HepG2 (cell line): Measurements from ENCODE around the gene TNP2. TPM values are rescaled to one million over a fixed set of nuclear protein-coding genes. Genes with fewer than 3 reads are reported as not detected.
A peak's percentile ranks its signal among the peaks of the same experiment; 100 is the strongest.

Experiments used
- AGO1 ChIP-seq: fragments of 200-400 bp; formaldehyde crosslinking; IDR thresholded peaks from 2 replicates; pipeline ENCODE4 v1.6.1; 2017; ENCODE audit warnings: mild to moderate bottlenecking, low read depth, low read length, moderate library complexity; ENCODE audit not compliant: poor library complexity, severe bottlenecking
- CCAR2 ChIP-seq: fragments of 200-400 bp; formaldehyde crosslinking; optimal IDR thresholded peaks from 2 replicates; pipeline ENCODE3; 2018; ENCODE audit warnings: low read depth, mild to moderate bottlenecking, low read length, moderate library complexity
- CREB1 ChIP-seq, 2 experiments: fragments of 450-650 bp in 1 of 2; IDR thresholded peaks; 2 replicates each; pipeline ENCODE4 v1.6.1; 2016 to 2017; ENCODE audit warnings: control low read depth in 1 of 2, mild to moderate bottlenecking in 1 of 2, missing compliant biosample characterization in 1 of 2, missing genetic modification characterization in 1 of 2
- MBNL3 ChIP-seq: fragments of 250-450 bp; sonication (Bioruptor Pico); conservative IDR thresholded peaks from 2 replicates; pipeline ENCODE4 v1.8.0; 2022; ENCODE audit warnings: mild to moderate bottlenecking, inconsistent platforms
- PAF1 ChIP-seq: IDR thresholded peaks from 2 replicates; pipeline ENCODE4 v1.6.1; 2016; ENCODE audit warnings: missing genetic modification reagents, missing compliant biosample characterization
- RCOR2 ChIP-seq: IDR thresholded peaks from 2 replicates; pipeline ENCODE4 v1.6.1; 2016; ENCODE audit warnings: missing biosample characterization, missing genetic modification reagents
- ZNF337 ChIP-seq: sonication (generic); formaldehyde crosslinking; IDR thresholded peaks from 2 replicates; pipeline ENCODE4 v1.5.1; 2020; ENCODE audit warnings: missing genetic modification reagents, low read depth, mild to moderate bottlenecking, borderline replicate concordance
- ZNF432 ChIP-seq: sonication (generic); formaldehyde crosslinking; IDR thresholded peaks from 2 replicates; pipeline ENCODE4 v1.5.0; 2020; ENCODE audit warnings: missing genetic modification reagents, mild to moderate bottlenecking, borderline replicate concordance
- polyA plus RNA-seq, 8 experiments: library from polyadenylated mRNA; depleted of rRNA in 3 of 8; stranded (reverse) in 7 of 8; unstranded in 1 of 8; fragments of >200 nt; fragmentation: Illumina TruSeq in 4 of 8; extraction: Trizol in 4 of 8; gene quantifications; 2 replicates each; pipeline versions ENCODE4 v1.2.1 to v1.2.3, GENCODE V29; 2011 to 2016; ENCODE audit warnings: low read depth in 4 of 8, missing spikeins in 1 of 8, mixed read lengths in 1 of 8; ENCODE audit not compliant: insufficient read depth in 1 of 8
- total RNA-seq, 5 experiments: library from RNA; depleted of rRNA; stranded (reverse); fragments of >200 nt; fragmentation: Illumina TruSeq; extraction: Trizol; gene quantifications; 2 replicates each; pipeline ENCODE4 v1.2.3, GENCODE V29; 2016; ENCODE audit warnings: low read depth in 1 of 5
- TF ChIP-seq, protein P1 (sequence below): sonication (generic); formaldehyde crosslinking; IDR thresholded peaks from 2 replicates; pipeline ENCODE4 v1.8.1; 2023; ENCODE audit warnings: mild to moderate bottlenecking, inconsistent platforms, moderate library complexity, missing genetic modification reagents, borderline replicate concordance
- TF ChIP-seq, protein P2 (sequence below): sonication (generic); formaldehyde crosslinking; IDR thresholded peaks from 2 replicates; pipeline ENCODE4 v1.5.1; 2020; ENCODE audit warnings: mild to moderate bottlenecking, missing genetic modification reagents, moderate library complexity
- TF ChIP-seq, protein P3 (sequence below): sonication (generic); formaldehyde crosslinking; IDR thresholded peaks from 2 replicates; pipeline ENCODE4 v1.8.1; 2023; ENCODE audit warnings: mild to moderate bottlenecking, moderate library complexity, missing genetic modification reagents
- TF ChIP-seq, protein P4 (sequence below): sonication (generic); formaldehyde crosslinking; IDR thresholded peaks from 2 replicates; pipeline ENCODE4 v1.4.0; 2020; ENCODE audit warnings: missing genetic modification reagents
- TF ChIP-seq, protein P5 (sequence below): sonication (generic); formaldehyde crosslinking; IDR thresholded peaks from 2 replicates; pipeline ENCODE4 v1.4.0; 2020; ENCODE audit warnings: missing genetic modification reagents
- TF ChIP-seq, protein P6 (sequence below): sonication (generic); formaldehyde crosslinking; IDR thresholded peaks from 2 replicates; pipeline ENCODE4 v1.5.0; 2020; ENCODE audit warnings: mild to moderate bottlenecking, missing genetic modification reagents

TNP2 gene
- total and polyA plus RNA-seq, 2 of the 13 experiments (the other 11 are each of a cell fraction or from before 2014, with no cell fraction given): not detected

DNA sequence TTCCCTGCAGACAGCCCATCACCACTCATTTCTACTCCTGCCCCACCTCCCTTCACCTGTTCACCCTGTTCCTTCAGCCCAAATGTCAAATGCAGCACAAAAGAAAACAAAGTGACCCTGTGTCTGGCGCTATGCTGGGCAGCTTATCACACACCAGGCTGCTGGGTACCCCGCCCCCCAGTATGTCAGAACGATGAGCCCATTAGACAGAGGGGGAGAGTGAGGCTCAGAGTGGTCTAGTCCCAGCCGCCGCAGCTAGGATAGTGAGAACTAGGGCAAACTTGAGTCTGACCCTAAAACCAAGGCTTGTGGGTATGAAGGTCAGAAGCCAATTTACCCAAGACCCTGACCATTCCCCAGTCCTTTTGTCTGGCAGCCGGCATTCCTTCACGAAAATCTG is 4.0 kb downstream of the TNP2 start (continued):
- TF ChIP-seq, protein P1, sequence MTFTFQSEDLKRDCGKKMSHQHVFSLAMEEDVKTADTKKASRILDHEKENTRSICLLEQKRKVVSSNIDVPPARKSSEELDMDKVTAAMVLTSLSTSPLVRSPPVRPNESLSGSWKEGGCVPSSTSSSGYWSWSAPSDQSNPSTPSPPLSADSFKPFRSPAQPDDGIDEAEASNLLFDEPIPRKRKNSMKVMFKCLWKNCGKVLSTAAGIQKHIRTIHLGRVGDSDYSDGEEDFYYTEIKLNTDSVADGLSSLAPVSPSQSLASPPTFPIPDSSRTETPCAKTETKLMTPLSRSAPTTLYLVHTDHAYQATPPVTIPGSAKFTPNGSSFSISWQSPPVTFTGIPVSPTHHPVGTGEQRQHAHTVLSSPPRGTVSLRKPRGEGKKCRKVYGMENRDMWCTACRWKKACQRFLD (CRISPR knock-in tag): no peak
- TF ChIP-seq RCOR2 (CRISPR knock-in tag): peak; percentile 57; the same call in 1 of the 2 replicates
- TF ChIP-seq AGO1: no peak
- TF ChIP-seq, protein P2, sequence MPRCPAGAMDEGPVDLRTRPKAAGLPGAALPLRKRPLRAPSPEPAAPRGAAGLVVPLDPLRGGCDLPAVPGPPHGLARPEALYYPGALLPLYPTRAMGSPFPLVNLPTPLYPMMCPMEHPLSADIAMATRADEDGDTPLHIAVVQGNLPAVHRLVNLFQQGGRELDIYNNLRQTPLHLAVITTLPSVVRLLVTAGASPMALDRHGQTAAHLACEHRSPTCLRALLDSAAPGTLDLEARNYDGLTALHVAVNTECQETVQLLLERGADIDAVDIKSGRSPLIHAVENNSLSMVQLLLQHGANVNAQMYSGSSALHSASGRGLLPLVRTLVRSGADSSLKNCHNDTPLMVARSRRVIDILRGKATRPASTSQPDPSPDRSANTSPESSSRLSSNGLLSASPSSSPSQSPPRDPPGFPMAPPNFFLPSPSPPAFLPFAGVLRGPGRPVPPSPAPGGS (CRISPR knock-in tag): no peak
- TF ChIP-seq, protein P3, sequence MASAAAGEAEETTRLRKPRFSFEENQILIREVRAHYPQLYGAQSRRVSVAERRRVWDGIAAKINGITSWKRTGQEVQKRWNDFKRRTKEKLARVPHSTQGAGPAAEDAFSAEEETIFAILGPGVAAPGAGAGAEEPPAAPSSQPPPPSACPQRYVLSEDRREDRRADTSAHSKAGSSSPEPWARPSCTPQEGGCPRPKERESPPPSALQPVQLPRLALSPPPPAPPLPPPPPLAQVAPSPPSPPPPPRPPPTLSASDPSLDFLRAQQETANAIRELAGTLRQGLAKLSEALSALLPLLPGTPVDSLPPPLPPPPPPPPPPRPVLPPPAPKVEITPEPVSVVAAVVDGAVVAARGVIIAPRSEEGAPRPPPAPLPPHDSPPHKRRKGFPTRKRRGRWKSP (CRISPR knock-in tag): no peak
- no peak for TF ChIP-seq CREB1 (IDR thresholded peaks at IDR 0.05)
- no peak for TF ChIP-seq CREB1 (CRISPR knock-in tag; IDR thresholded peaks at IDR 0.05)
- TF ChIP-seq, protein P4, sequence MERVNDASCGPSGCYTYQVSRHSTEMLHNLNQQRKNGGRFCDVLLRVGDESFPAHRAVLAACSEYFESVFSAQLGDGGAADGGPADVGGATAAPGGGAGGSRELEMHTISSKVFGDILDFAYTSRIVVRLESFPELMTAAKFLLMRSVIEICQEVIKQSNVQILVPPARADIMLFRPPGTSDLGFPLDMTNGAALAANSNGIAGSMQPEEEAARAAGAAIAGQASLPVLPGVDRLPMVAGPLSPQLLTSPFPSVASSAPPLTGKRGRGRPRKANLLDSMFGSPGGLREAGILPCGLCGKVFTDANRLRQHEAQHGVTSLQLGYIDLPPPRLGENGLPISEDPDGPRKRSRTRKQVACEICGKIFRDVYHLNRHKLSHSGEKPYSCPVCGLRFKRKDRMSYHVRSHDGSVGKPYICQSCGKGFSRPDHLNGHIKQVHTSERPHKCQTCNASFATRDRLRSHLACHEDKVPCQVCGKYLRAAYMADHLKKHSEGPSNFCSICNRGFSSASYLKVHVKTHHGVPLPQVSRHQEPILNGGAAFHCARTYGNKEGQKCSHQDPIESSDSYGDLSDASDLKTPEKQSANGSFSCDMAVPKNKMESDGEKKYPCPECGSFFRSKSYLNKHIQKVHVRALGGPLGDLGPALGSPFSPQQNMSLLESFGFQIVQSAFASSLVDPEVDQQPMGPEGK (CRISPR knock-in tag): 0 out of 2 replicates have a peak, but pooled peaks have one; percentile 37
- no peak for TF ChIP-seq ZNF432
- no peak for TF ChIP-seq MBNL3 (CRISPR knock-in tag)
- TF ChIP-seq, protein P5, sequence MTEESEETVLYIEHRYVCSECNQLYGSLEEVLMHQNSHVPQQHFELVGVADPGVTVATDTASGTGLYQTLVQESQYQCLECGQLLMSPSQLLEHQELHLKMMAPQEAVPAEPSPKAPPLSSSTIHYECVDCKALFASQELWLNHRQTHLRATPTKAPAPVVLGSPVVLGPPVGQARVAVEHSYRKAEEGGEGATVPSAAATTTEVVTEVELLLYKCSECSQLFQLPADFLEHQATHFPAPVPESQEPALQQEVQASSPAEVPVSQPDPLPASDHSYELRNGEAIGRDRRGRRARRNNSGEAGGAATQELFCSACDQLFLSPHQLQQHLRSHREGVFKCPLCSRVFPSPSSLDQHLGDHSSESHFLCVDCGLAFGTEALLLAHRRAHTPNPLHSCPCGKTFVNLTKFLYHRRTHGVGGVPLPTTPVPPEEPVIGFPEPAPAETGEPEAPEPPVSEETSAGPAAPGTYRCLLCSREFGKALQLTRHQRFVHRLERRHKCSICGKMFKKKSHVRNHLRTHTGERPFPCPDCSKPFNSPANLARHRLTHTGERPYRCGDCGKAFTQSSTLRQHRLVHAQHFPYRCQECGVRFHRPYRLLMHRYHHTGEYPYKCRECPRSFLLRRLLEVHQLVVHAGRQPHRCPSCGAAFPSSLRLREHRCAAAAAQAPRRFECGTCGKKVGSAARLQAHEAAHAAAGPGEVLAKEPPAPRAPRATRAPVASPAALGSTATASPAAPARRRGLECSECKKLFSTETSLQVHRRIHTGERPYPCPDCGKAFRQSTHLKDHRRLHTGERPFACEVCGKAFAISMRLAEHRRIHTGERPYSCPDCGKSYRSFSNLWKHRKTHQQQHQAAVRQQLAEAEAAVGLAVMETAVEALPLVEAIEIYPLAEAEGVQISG: no peak
- TF ChIP-seq, protein P6, sequence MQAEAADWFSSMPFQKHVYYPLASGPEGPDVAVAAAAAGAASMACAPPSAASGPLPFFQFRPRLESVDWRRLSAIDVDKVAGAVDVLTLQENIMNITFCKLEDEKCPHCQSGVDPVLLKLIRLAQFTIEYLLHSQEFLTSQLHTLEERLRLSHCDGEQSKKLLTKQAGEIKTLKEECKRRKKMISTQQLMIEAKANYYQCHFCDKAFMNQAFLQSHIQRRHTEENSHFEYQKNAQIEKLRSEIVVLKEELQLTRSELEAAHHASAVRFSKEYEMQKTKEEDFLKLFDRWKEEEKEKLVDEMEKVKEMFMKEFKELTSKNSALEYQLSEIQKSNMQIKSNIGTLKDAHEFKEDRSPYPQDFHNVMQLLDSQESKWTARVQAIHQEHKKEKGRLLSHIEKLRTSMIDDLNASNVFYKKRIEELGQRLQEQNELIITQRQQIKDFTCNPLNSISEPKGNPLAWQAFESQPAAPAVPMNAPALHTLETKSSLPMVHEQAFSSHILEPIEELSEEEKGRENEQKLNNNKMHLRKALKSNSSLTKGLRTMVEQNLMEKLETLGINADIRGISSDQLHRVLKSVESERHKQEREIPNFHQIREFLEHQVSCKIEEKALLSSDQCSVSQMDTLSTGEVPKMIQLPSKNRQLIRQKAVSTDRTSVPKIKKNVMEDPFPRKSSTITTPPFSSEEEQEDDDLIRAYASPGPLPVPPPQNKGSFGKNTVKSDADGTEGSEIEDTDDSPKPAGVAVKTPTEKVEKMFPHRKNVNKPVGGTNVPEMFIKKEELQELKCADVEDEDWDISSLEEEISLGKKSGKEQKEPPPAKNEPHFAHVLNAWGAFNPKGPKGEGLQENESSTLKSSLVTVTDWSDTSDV: 0 out of 2 replicates have a peak, but pooled peaks have one; percentile 25
- no peak for TF ChIP-seq PAF1
- peak; percentile 22 for TF ChIP-seq CCAR2
- TF ChIP-seq ZNF337 (CRISPR knock-in tag): no peak
